GM19452 (cell line): Measurements from ENCODE around the gene ST8SIA1.
"Not testable (repeated sequence)": the region's sequence is repeated elsewhere in the genome, so short reads cannot be mapped to it uniquely, and the experiment has no call there.

Experiments
- ATAC-seq: cut with Tn5 transposase; IDR thresholded peaks from one replicate; pipeline ENCODE4 v1.9.1; 2021; ENCODE audit not compliant: unreplicated experiment

ST8SIA1 gene

GRCh38 chr12:22188431-22188830, 146.1 kb downstream of the ST8SIA1 start:
- ATAC-seq, result no peak

GRCh38 chr12:22180705-22181104, 153.8 kb downstream of the ST8SIA1 start:
- ATAC-seq, result no peak

GRCh38 chr12:22173177-22173576, 161.3 kb downstream of the ST8SIA1 start:
- ATAC-seq, result no peak

GRCh38 chr12:22172501-22172900, 162.0 kb downstream of the ST8SIA1 start:
- ATAC-seq, result no peak

GRCh38 chr12:22169376-22169775, 165.1 kb downstream of the ST8SIA1 start:
- ATAC-seq, result no peak

GRCh38 chr12:22164139-22164538, 170.4 kb downstream of the ST8SIA1 start:
- ATAC-seq, result no peak

GRCh38 chr12:22163594-22163993, 170.9 kb downstream of the ST8SIA1 start:
- no peak for ATAC-seq

GRCh38 chr12:22160396-22161003, 174.0 kb downstream of the ST8SIA1 start:
- ATAC-seq, result no peak

- not testable (repeated sequence) for ATAC-seq
Observed at GRCh38 chr12:22149286-22149685, 185.2 kb downstream of the ST8SIA1 start.

- not testable (repeated sequence) for ATAC-seq
Observed at GRCh38 chr12:22146686-22147085, 187.8 kb downstream of the ST8SIA1 start.
